ENCODE data around the gene ACTA2. TPM values are rescaled to one million over a fixed set of nuclear protein-coding genes. Genes with fewer than 3 reads are reported as not detected.

ACTA2 gene
- total RNA-seq, 1 experiment from 2014 or later = not detected

DNA sequence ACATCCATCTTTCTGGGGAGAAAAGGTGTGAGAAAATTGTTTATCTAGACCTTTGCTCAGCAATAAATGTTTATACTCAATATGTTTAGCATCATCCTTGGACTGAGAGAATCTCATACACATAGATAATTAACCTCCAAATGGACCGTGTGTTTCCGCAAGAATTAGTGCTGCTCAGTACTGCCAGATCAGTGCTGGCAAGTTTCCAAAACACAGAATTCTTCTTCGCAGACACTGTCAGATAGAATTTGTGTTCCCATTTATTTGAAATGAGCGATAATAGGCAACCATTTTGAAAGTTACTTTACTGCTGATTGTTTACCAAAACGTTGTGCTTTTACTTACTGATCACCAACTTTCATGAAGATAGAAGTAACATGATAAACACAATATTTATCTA is 38.8 kb downstream of the ACTA2 start:
- no peaks in the 10 kb centered on the region for H3K27me3 ChIP-seq (ENCODE audit: low read length)
- H2AFZ ChIP-seq (ENCODE audit: low read length) = no peak overlapping the region
- ChIA-PET CTCF (no interaction called here), POLR2A (ENCODE audit: unreplicated experiment) (no interaction called here)
- no peaks in the 10 kb centered on the region for H3K9me2 ChIP-seq (replicated peaks; ENCODE audit: low read length)
- TF ChIP-seq EZH2phosphoT487 (IDR thresholded peaks at IDR 0.05; ENCODE audit: borderline replicate concordance, low read length) (no peak), EZH2 (IDR thresholded peaks at IDR 0.05; ENCODE audit: low read length, unreplicated experiment) (no peak)
- TF ChIP-seq, protein P1, sequence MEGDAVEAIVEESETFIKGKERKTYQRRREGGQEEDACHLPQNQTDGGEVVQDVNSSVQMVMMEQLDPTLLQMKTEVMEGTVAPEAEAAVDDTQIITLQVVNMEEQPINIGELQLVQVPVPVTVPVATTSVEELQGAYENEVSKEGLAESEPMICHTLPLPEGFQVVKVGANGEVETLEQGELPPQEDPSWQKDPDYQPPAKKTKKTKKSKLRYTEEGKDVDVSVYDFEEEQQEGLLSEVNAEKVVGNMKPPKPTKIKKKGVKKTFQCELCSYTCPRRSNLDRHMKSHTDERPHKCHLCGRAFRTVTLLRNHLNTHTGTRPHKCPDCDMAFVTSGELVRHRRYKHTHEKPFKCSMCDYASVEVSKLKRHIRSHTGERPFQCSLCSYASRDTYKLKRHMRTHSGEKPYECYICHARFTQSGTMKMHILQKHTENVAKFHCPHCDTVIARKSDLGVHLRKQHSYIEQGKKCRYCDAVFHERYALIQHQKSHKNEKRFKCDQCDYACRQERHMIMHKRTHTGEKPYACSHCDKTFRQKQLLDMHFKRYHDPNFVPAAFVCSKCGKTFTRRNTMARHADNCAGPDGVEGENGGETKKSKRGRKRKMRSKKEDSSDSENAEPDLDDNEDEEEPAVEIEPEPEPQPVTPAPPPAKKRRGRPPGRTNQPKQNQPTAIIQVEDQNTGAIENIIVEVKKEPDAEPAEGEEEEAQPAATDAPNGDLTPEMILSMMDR (conservative IDR thresholded peaks at IDR 0.05; ENCODE audit: low read depth, low read length) = no peak
- no peaks in the 10 kb centered on the region for H3K79me2 ChIP-seq (ENCODE audit: low read length)
- H3K27ac ChIP-seq (ENCODE audit: low read length) = no peak overlapping the region
- ATAC-seq (no peak), DNase-seq (no peak)
- no peak overlapping the region for H3K4me2 ChIP-seq (ENCODE audit: low read length)
- no TSS peak for BruUV-seq (replicated peaks)
- no peak overlapping the region for H3K4me3 ChIP-seq (ENCODE audit: low read length)
- no peaks in the 10 kb centered on the region for H3K36me3 ChIP-seq (ENCODE audit: low read depth, low read length)
- H3K9me3 ChIP-seq (ENCODE audit: low read length) = no peaks in the 10 kb centered on the region
- intact Hi-C loops (cut with micrococcal nuclease) = no loop called here
- H3F3A ChIP-seq (ENCODE audit: low read length, unreplicated experiment) = no peaks in the 10 kb centered on the region
- no peaks in the 10 kb centered on the region for H3K4me1 ChIP-seq (ENCODE audit: insufficient read depth, low read length)
- H4K20me1 ChIP-seq (ENCODE audit: low read length) = no peaks in the 10 kb centered on the region
- H3K9ac ChIP-seq (ENCODE audit: low read length) = no peak overlapping the region

DNA sequence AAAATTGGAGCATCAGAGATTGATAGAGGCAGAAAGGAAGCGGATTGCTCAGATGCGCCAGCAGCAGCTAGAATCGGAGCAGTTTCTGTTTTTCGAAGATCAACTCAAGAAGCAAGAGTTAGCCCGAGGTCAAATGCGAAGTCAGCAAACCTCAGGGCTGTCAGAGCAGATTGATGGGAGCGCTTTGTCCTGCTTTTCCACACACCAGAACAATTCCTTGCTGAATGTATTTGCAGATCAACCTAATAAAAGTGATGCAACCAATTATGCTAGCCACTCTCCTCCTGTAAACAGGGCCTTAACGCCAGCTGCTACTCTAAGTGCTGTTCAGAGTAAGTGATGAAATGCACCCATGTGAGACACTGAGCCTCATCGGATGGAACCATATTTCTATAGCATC is 39.4 kb downstream of the ACTA2 start:
- TF ChIP-seq EZH2phosphoT487 (IDR thresholded peaks at IDR 0.05; ENCODE audit: borderline replicate concordance, low read length) (no peak), EZH2 (IDR thresholded peaks at IDR 0.05; ENCODE audit: low read length, unreplicated experiment) (no peak)
- TF ChIP-seq, protein P1 (conservative IDR thresholded peaks at IDR 0.05; ENCODE audit: low read depth, low read length) = no peak
- BruUV-seq (replicated peaks) = no TSS peak
- Histone ChIP-seq H3K27me3 (ENCODE audit: low read length) (no peaks in the 10 kb centered on the region), H3K4me2 (ENCODE audit: low read length) (no peak overlapping the region), H3K4me3 (ENCODE audit: low read length) (no peak overlapping the region), H3F3A (ENCODE audit: low read length, unreplicated experiment) (no peaks in the 10 kb centered on the region), H3K9ac (ENCODE audit: low read length) (no peak overlapping the region), H3K9me3 (ENCODE audit: low read length) (no peaks in the 10 kb centered on the region), H4K20me1 (ENCODE audit: low read length) (no peaks in the 10 kb centered on the region), H3K79me2 (ENCODE audit: low read length) (no peaks in the 10 kb centered on the region), H3K9me2 (replicated peaks; ENCODE audit: low read length) (no peaks in the 10 kb centered on the region), H3K4me1 (ENCODE audit: insufficient read depth, low read length) (no peaks in the 10 kb centered on the region), H2AFZ (ENCODE audit: low read length) (no peak overlapping the region), H3K27ac (ENCODE audit: low read length) (no peak overlapping the region), H3K36me3 (ENCODE audit: low read depth, low read length) (no peaks in the 10 kb centered on the region)
- no peak for ATAC-seq
- intact Hi-C loops (cut with micrococcal nuclease) = no loop called here
- no peak for DNase-seq
- ChIA-PET POLR2A (ENCODE audit: unreplicated experiment) (no interaction called here), CTCF (no interaction called here)

DNA sequence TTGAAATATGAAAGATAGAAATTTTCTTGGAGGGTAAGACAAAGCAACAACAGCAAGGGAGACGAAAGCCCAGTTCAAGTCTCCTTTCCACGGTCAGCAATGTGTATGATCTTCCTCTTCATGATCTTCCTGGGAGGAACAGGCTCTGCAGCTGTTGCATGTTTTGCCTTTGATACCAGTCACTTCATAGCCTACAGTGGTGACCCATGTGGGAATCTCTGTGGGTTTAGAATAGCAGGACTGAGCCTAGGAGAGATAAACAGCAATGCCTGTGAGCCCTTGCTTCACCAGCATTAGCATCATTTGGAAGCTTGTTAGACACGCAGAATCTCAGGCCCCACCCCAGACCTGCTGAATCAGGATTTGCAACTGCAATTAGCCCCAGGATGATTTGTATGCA is 40.7 kb downstream of the ACTA2 start:
- ChIA-PET POLR2A (ENCODE audit: unreplicated experiment) (no interaction called here), CTCF (no interaction called here)
- Histone ChIP-seq H3K9me3 (ENCODE audit: low read length) (no peaks in the 10 kb centered on the region), H3K27ac (ENCODE audit: low read length) (no peak overlapping the region), H3K4me2 (ENCODE audit: low read length) (no peak overlapping the region), H3K4me3 (ENCODE audit: low read length) (no peak overlapping the region), H3K9me2 (replicated peaks; ENCODE audit: low read length) (no peaks in the 10 kb centered on the region), H3K9ac (ENCODE audit: low read length) (no peak overlapping the region), H4K20me1 (ENCODE audit: low read length) (no peaks in the 10 kb centered on the region), H3K4me1 (ENCODE audit: insufficient read depth, low read length) (no peaks in the 10 kb centered on the region), H3F3A (ENCODE audit: low read length, unreplicated experiment) (no peaks in the 10 kb centered on the region), H2AFZ (ENCODE audit: low read length) (no peak overlapping the region), H3K79me2 (ENCODE audit: low read length) (no peaks in the 10 kb centered on the region), H3K27me3 (ENCODE audit: low read length) (no peaks in the 10 kb centered on the region), H3K36me3 (ENCODE audit: low read depth, low read length) (no peaks in the 10 kb centered on the region)
- DNase-seq (no peak), ATAC-seq (no peak)
- TF ChIP-seq, protein P1 (conservative IDR thresholded peaks at IDR 0.05; ENCODE audit: low read depth, low read length) = no peak
- no peak for TF ChIP-seq EZH2phosphoT487 (IDR thresholded peaks at IDR 0.05; ENCODE audit: borderline replicate concordance, low read length)
- no peak for TF ChIP-seq EZH2 (IDR thresholded peaks at IDR 0.05; ENCODE audit: low read length, unreplicated experiment)
- BruUV-seq (replicated peaks) = no TSS peak
- intact Hi-C loops (cut with micrococcal nuclease) = no loop called here
